ENCODE measurements around the gene KRTCAP2.
"Not testable (repeated sequence)": the region's sequence is repeated elsewhere in the genome, so short reads cannot be mapped to it uniquely, and the experiment has no call there.

Gene KRTCAP2

DNA sequence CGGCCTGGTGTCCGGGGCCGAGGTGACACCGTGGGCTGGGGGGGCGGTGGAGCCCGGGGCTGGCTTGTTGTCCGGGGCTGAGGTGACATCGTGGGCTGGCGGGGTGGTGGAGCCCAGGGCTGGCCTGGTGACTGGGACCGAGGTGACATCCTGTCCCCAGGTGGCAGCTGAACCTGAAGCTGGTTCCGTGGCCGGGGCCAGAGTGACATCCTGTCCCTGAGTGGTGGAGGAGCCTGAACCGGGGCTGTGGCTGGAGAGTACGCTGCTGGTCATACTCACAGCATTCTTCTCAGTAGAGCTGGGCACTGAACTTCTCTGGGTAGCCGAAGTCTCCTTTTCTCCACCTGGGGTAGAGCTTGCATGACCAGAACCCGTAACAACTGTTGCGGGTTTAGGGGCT is 18.8 kb upstream of the KRTCAP2 start:
- DNase-seq (ENCODE audit: low read depth): no peak
- no peak for TF ChIP-seq CTCF (conservative IDR thresholded peaks at IDR 0.05; ENCODE audit: low read length)
- H3K4me3 ChIP-seq (ENCODE audit: low read length): no peak overlapping the region

DNA sequence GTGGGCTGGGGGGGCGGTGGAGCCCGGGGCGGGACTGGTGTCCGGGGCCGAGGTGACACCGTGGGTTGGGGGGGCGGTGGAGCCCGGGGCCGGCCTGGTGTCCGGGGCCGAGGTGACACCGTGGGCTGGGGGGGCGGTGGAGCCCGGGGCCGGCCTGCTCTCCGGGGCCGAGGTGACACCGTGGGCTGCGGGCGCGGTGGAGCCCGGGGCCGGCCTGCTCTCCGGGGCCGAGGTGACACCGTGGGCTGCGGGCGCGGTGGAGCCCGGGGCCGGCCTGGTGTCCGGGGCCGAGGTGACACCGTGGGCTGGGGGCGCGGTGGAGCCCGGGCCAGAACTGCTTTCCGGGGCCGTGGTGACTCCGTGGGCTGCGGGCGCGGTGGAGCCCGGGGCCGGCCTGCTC is 16.8 kb upstream of the KRTCAP2 start:
- not testable (repeated sequence) for H3K4me3 ChIP-seq (ENCODE audit: low read length); DNase-seq (ENCODE audit: low read depth)

GRCh38 chr1:155188268-155188667 is 15.2 kb upstream of the KRTCAP2 start:
- no peak overlapping the region for H3K4me3 ChIP-seq (ENCODE audit: low read length)
- TF ChIP-seq CTCF (conservative IDR thresholded peaks at IDR 0.05; ENCODE audit: low read length): no peak
- no peak for DNase-seq (ENCODE audit: low read depth)

DNA sequence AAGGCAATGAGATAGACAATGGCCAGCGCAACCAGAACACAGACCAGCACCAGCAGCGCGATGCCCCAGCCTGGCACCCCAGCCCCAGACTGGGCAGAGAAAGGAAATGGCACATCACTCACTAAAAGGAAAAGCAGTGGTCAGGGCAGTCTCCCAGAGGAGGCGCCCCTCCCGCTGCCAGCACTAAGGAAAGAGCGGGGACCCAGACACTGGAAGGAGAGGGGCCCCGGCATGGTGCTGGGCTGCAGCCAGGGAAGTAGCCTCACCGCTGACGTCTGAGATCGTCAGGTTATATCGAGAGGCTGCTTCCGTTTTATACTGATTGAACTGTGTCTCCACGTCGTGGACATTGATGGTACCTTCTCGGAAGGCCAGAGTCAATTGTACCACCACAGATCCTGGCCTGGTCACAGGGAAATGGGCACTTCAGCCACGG is 14.4 kb upstream of the KRTCAP2 start:
- TF ChIP-seq CTCF (conservative IDR thresholded peaks at IDR 0.05; ENCODE audit: low read length): no peak
- no peak for DNase-seq (ENCODE audit: low read depth)
- no peak overlapping the region for H3K4me3 ChIP-seq (ENCODE audit: low read length)

DNA sequence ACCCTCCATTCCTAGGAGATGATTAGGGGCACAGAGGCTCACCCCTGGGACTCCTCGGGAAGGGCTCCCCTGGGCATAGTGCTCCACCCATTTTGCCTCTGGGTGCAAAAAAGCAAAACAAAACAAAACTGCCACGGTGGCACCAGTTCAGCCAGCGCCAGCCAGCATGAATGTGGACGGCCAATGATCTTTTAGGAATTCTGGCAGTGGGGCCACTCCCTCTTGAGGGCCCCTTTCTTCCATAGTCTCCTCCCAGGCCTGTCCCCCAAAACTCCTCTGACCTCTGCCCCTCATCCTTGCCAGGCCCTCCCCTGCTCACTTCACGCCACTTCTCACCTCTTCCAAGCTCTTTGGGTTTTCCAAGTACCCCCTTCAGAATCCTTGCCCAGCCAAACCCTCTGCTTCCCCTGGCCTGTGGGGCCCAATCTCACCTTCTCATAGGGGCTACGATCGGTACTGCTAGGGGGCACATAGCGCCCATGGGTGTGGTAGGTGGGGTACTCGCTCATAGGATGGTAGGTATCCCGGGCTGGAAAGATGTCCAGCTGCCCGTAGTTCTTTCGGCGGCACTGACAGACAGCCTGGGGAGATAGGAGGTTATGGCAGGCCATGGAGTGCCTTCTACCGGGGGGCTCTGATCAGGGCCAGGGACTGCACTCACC is 13.8 kb upstream of the KRTCAP2 start:
- no peak overlapping the region for H3K4me3 ChIP-seq (ENCODE audit: low read length)
- no peak for DNase-seq (ENCODE audit: low read depth)
- TF ChIP-seq CTCF (conservative IDR thresholded peaks at IDR 0.05; ENCODE audit: low read length): no peak

- TF ChIP-seq CTCF (conservative IDR thresholded peaks at IDR 0.05; ENCODE audit: low read length): no peak
- no peak for DNase-seq (ENCODE audit: low read depth)
- no peak overlapping the region for H3K4me3 ChIP-seq (ENCODE audit: low read length)
These were observed 13.1 kb upstream of the KRTCAP2 start for GRCh38 chr1:155186067-155186793.

DNA sequence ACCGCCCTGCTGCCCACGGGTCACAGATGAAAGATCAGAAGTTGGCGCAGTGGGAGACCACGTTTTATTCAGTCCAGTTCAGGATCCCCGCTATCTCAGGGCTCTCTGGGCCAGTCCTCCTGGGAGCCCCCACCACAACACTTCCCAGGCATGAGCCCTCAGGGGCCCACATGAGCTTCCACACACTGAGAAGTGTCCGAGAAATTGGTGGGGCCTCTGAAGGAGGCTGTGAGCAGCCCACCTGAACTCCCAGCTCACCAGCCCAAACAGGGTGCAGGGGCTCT is 12.6 kb upstream of the KRTCAP2 start:
- H3K4me3 ChIP-seq (ENCODE audit: low read length): no peak overlapping the region

More for the DNA sequence above, 12.6 kb upstream of the KRTCAP2 start:
- no peak for DNase-seq (ENCODE audit: low read depth)
- no peak for TF ChIP-seq CTCF (conservative IDR thresholded peaks at IDR 0.05; ENCODE audit: low read length)
